OCI-LY7 (cell line): ENCODE results near the gene TMEM213. TPM values are rescaled to one million over a fixed set of nuclear protein-coding genes. Genes with fewer than 3 reads are reported as not detected.

Source experiments
- BruUV-seq: library from RNA; stranded (reverse); fragments of 400-500 nt; replicated peaks from 2 replicates; lab custom pipeline; 2021; lab: Mats Ljungman, UMichigan
- CTCF ChIA-PET: fragments of 300-600 bp; sonication (Branson Sonifier 250); formaldehyde crosslinking; loops from one replicate; lab custom pipeline; 2022; ENCODE audit warnings: antibody characterized with exemption; ENCODE audit not compliant: unreplicated experiment; lab: Charles Lee
- POLR2A ChIA-PET: fragments of 300-600 bp; sonication (Branson Sonifier 250); formaldehyde crosslinking; loops from one replicate; lab custom pipeline; 2022; ENCODE audit warnings: antibody characterized with exemption; lab: Charles Lee
- DNase-seq: peaks from one replicate; pipeline ENCODE4 v3.0.0-alpha.2; 2015; ENCODE audit warnings: low spot score
- H2AFZ ChIP-seq: fragments of 200-600 bp; sonication (generic), shearing (Covaris generic); 2 replicates; pipeline ENCODE4 v1.6.1; 2014; ENCODE audit warnings: mild to moderate bottlenecking, antibody characterized with exemption, low read length, moderate library complexity
- H3K27ac ChIP-seq: fragments of 200-600 bp; sonication (generic); 2 replicates; pipeline ENCODE4 v1.5.1; 2014; ENCODE audit warnings: mixed run types, low read depth, mild to moderate bottlenecking, moderate library complexity, low read length, inconsistent platforms; ENCODE audit not compliant: poor library complexity, severe bottlenecking
- H3K36me3 ChIP-seq: fragments of 200-600 bp; sonication (generic); 2 replicates; pipeline ENCODE4 v1.6.1; 2014; ENCODE audit warnings: mild to moderate bottlenecking, antibody characterized with exemption, low read length, moderate library complexity, mixed read lengths; ENCODE audit not compliant: insufficient read depth
- H3K4me1 ChIP-seq: fragments of 200-600 bp; sonication (generic); 2 replicates; pipeline ENCODE4 v1.5.1; 2014; ENCODE audit warnings: mild to moderate bottlenecking, low read length; ENCODE audit not compliant: insufficient read depth, poor library complexity, severe bottlenecking
- H3K4me2 ChIP-seq: fragments of 200-600 bp; sonication (generic); 2 replicates; pipeline ENCODE4 v1.6.1; 2014; ENCODE audit warnings: mild to moderate bottlenecking, low read length
- H3K4me3 ChIP-seq: fragments of 200-600 bp; sonication (generic); 2 replicates; pipeline ENCODE4 v1.5.1; 2014; ENCODE audit warnings: mild to moderate bottlenecking, low read depth, low read length; ENCODE audit not compliant: poor library complexity, severe bottlenecking
- H3K79me2 ChIP-seq: fragments of 200-600 bp; sonication (generic); 2 replicates; pipeline ENCODE4 v1.6.1; 2016; ENCODE audit warnings: low read depth, mild to moderate bottlenecking, low read length, moderate library complexity, mixed read lengths; ENCODE audit not compliant: insufficient read depth
- H3K9me2 ChIP-seq: fragments of 200-600 bp; sonication (generic); 2 replicates; pipeline ENCODE4 v1.6.1; 2016; ENCODE audit warnings: mild to moderate bottlenecking, low read length, mixed read lengths; ENCODE audit not compliant: insufficient read depth
- H3K9me3 ChIP-seq: fragments of 200-600 bp; sonication (generic); 2 replicates; pipeline ENCODE4 v1.6.1; 2014; ENCODE audit warnings: mild to moderate bottlenecking, mixed run types, low read length, mixed read lengths
- H4K20me1 ChIP-seq: fragments of 200-600 bp; sonication (generic); 2 replicates; pipeline ENCODE4 v1.6.1; 2014; ENCODE audit warnings: mild to moderate bottlenecking, antibody characterized with exemption, low read length, moderate library complexity, mixed read lengths; ENCODE audit not compliant: insufficient read depth
- CTCF ChIP-seq: fragments of 200-600 bp; sonication (generic); conservative IDR thresholded peaks from 2 replicates; pipeline ENCODE4 v1.5.1; 2014; ENCODE audit warnings: mild to moderate bottlenecking, antibody characterized with exemption, low read length, moderate library complexity, mixed read lengths
- EZH2phosphoT487 ChIP-seq: fragments of 200-600 bp; sonication (generic); IDR thresholded peaks from 2 replicates; pipeline ENCODE4 v1.6.1; 2018; ENCODE audit warnings: low read depth, borderline replicate concordance, mild to moderate bottlenecking, mixed run types, antibody characterized with exemption, low read length, moderate library complexity, mixed read lengths
- intact Hi-C: fragments of 100-400 bp; cut with micrococcal nuclease; formaldehyde crosslinking; loops from one replicate; pipeline ENCODE4 v1.10.0; 2022; ENCODE audit not compliant: unreplicated experiment
- total RNA-seq, 2 experiments: library from RNA; depleted of rRNA in 1 of 2; stranded (reverse); fragments of >200 nt in 1 of 2; shearing (Covaris generic) in 1 of 2; gene quantifications; 2 replicates each; pipeline ENCODE4 v1.2.3, GENCODE V29; 2014 to 2022

TMEM213 gene
- total RNA-seq, 2 experiments from 2014 or later: not detected

- no peaks in the 10 kb centered on the region for H3K9me3 ChIP-seq
- DNase-seq: no peak
- H3K4me1 ChIP-seq: no peaks in the 10 kb centered on the region
- intact Hi-C loops: no loop called here
- H3K4me2 ChIP-seq: no peak overlapping the region
- H3K9me2 ChIP-seq: no peaks in the 10 kb centered on the region
- CTCF ChIA-PET: no interaction called here
- H4K20me1 ChIP-seq: no peaks in the 10 kb centered on the region
- TF ChIP-seq CTCF (no peak), EZH2phosphoT487 (no peak)
- H2AFZ ChIP-seq: no peak overlapping the region
- H3K36me3 ChIP-seq: no peaks in the 10 kb centered on the region
- POLR2A ChIA-PET: no interaction called here
- H3K4me3 ChIP-seq: no peak overlapping the region
- no peak overlapping the region for H3K27ac ChIP-seq
- BruUV-seq: no TSS peak
- H3K79me2 ChIP-seq: no peaks in the 10 kb centered on the region
These were observed 50.5 kb downstream of the TMEM213 start for GRCh38 chr7:138848056-138848980.

GRCh38 chr7:138849701-138850100 lies 51.9 kb downstream of the TMEM213 start:
- H3K4me1 ChIP-seq: no peaks in the 10 kb centered on the region
- no peaks in the 10 kb centered on the region for H3K9me2 ChIP-seq
- no peaks in the 10 kb centered on the region for H4K20me1 ChIP-seq
- CTCF ChIA-PET: no interaction called here
- H3K36me3 ChIP-seq: no peaks in the 10 kb centered on the region
- POLR2A ChIA-PET: no interaction called here
- no peak overlapping the region for H2AFZ ChIP-seq
- no peak overlapping the region for H3K4me2 ChIP-seq
- H3K4me3 ChIP-seq: no peak overlapping the region
- TF ChIP-seq EZH2phosphoT487 (no peak), CTCF (no peak)
- no peak for DNase-seq
- intact Hi-C loops: no loop called here
- H3K9me3 ChIP-seq: no peaks in the 10 kb centered on the region
- BruUV-seq: no TSS peak
- no peaks in the 10 kb centered on the region for H3K79me2 ChIP-seq
- H3K27ac ChIP-seq: no peak overlapping the region

GRCh38 chr7:138852469-138852868 lies 54.7 kb downstream of the TMEM213 start:
- POLR2A ChIA-PET: no interaction called here

More at GRCh38 chr7:138852469-138852868, 54.7 kb downstream of the TMEM213 start:
- H3K36me3 ChIP-seq: no peaks in the 10 kb centered on the region
- no peak overlapping the region for H3K4me2 ChIP-seq
- H3K79me2 ChIP-seq: no peaks in the 10 kb centered on the region
- no peak overlapping the region for H2AFZ ChIP-seq
- no peaks in the 10 kb centered on the region for H4K20me1 ChIP-seq
- H3K9me3 ChIP-seq: no peaks in the 10 kb centered on the region
- BruUV-seq: no TSS peak
- no peak overlapping the region for H3K4me3 ChIP-seq
- no peaks in the 10 kb centered on the region for H3K9me2 ChIP-seq
- H3K27ac ChIP-seq: no peak overlapping the region
- no peak for DNase-seq
- intact Hi-C loops: no loop called here
- CTCF ChIA-PET: no interaction called here
- no peaks in the 10 kb centered on the region for H3K4me1 ChIP-seq
- TF ChIP-seq CTCF (no peak), EZH2phosphoT487 (no peak)
